A549 (cell line): ENCODE data around the gene EFNB2.

ENCODE experiments used
- BHLHE40 ChIP-seq: IDR thresholded peaks from 2 replicates; pipeline ENCODE4 v1.6.1; 2012; ENCODE audit warnings: low read depth, low read length, inconsistent platforms
- CHD2 ChIP-seq: fragments of 150-350 bp; IDR thresholded peaks from 2 replicates; pipeline ENCODE4 v1.6.1; 2014; ENCODE audit warnings: low read length; ENCODE audit not compliant: partially characterized antibody
- CHD4 ChIP-seq: fragments of 200-600 bp; sonication (generic); IDR thresholded peaks from 2 replicates; pipeline ENCODE4 v1.6.1; 2016; ENCODE audit warnings: antibody characterized with exemption, mild to moderate bottlenecking, borderline replicate concordance
- CTCF ChIP-seq: fragments of >200 bp; sonication (Bioruptor Twin); formaldehyde crosslinking; IDR thresholded peaks from 3 replicates; pipeline ENCODE4 v1.5.1; 2016
- GATA3 ChIP-seq: IDR thresholded peaks from 2 replicates; pipeline ENCODE4 v1.6.1; 2012; ENCODE audit warnings: borderline replicate concordance
- HDAC2 ChIP-seq: fragments of 200-600 bp; sonication (generic); IDR thresholded peaks from 2 replicates; pipeline ENCODE4 v1.6.1; 2016
- POLR2A ChIP-seq: IDR thresholded peaks from 2 replicates; pipeline ENCODE4 v1.6.1; 2012; ENCODE audit warnings: mild to moderate bottlenecking, low read length
- POLR2AphosphoS2 ChIP-seq: conservative IDR thresholded peaks from 2 replicates; pipeline ENCODE4 v1.6.1; 2012; ENCODE audit warnings: low read length, improper control_type of control experiment, inconsistent platforms
- RCOR1 ChIP-seq: fragments of 150-350 bp; IDR thresholded peaks from 2 replicates; pipeline ENCODE4 v1.6.1; 2014; ENCODE audit warnings: antibody characterized with exemption, low read length, low read depth
- RNF2 ChIP-seq: fragments of 200-600 bp; sonication (generic); IDR thresholded peaks from 2 replicates; pipeline ENCODE4 v1.6.1; 2016; ENCODE audit warnings: low read depth, mild to moderate bottlenecking, antibody characterized with exemption, moderate library complexity, borderline replicate concordance
- SMC3 ChIP-seq: fragments of >200 bp; sonication (Bioruptor Twin); formaldehyde crosslinking; IDR thresholded peaks from 3 replicates; pipeline ENCODE4 v1.6.1; 2018; ENCODE audit warnings: inconsistent platforms
- TF ChIP-seq, protein P1 (sequence below): fragments of 150-350 bp; IDR thresholded peaks from 2 replicates; pipeline ENCODE4 v1.6.1; 2014; ENCODE audit warnings: low read depth, mild to moderate bottlenecking, low read length
- TF ChIP-seq, protein P2 (sequence below): IDR thresholded peaks from 2 replicates; pipeline ENCODE4 v1.6.1; 2012

GRCh38 chr13:106506286-106506685 is 29.2 kb downstream of the EFNB2 start:
- no peak for TF ChIP-seq CTCF
- TF ChIP-seq POLR2A, result no peak
- TF ChIP-seq, protein P1, sequence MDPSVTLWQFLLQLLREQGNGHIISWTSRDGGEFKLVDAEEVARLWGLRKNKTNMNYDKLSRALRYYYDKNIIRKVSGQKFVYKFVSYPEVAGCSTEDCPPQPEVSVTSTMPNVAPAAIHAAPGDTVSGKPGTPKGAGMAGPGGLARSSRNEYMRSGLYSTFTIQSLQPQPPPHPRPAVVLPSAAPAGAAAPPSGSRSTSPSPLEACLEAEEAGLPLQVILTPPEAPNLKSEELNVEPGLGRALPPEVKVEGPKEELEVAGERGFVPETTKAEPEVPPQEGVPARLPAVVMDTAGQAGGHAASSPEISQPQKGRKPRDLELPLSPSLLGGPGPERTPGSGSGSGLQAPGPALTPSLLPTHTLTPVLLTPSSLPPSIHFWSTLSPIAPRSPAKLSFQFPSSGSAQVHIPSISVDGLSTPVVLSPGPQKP, result no peak
- TF ChIP-seq, protein P2, sequence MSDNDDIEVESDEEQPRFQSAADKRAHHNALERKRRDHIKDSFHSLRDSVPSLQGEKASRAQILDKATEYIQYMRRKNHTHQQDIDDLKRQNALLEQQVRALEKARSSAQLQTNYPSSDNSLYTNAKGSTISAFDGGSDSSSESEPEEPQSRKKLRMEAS, result no peak
- TF ChIP-seq BHLHE40, result no peak
- no peak for TF ChIP-seq POLR2AphosphoS2
- no peak for TF ChIP-seq RCOR1
- TF ChIP-seq SMC3, result no peak
- no peak for TF ChIP-seq HDAC2
- TF ChIP-seq RNF2, result no peak
- TF ChIP-seq CHD2, result no peak
- no peak for TF ChIP-seq CHD4
- no peak for TF ChIP-seq GATA3
